Brain pericyte (primary cell): ENCODE data around the gene FRAS1.

Experiments used
- DNase-seq: peaks from one replicate; pipeline ENCODE4 v3.0.0-alpha.2; 2012; ENCODE audit warnings: low read depth, low spot score

Gene FRAS1

GRCh38 chr4:78509043-78509442, 451.9 kb downstream of the FRAS1 start:
- no peak for DNase-seq

GRCh38 chr4:78510108-78510507, 453.0 kb downstream of the FRAS1 start:
- DNase-seq: no peak

- DNase-seq: no peak
These were observed 453.6 kb downstream of the FRAS1 start for GRCh38 chr4:78510681-78511080.

GRCh38 chr4:78512357-78512920, 455.3 kb downstream of the FRAS1 start:
- DNase-seq: no peak

GRCh38 chr4:78513411-78513975, 456.4 kb downstream of the FRAS1 start:
- no peak for DNase-seq

- no peak for DNase-seq
These were observed 460.0 kb downstream of the FRAS1 start for GRCh38 chr4:78517050-78517652.

- no peak for DNase-seq
These were observed 461.4 kb downstream of the FRAS1 start for GRCh38 chr4:78518561-78518960.

GRCh38 chr4:78519962-78520361, 462.8 kb downstream of the FRAS1 start:
- no peak for DNase-seq

GRCh38 chr4:78520808-78521226, 463.7 kb downstream of the FRAS1 start:
- DNase-seq: peak; percentile 27

- DNase-seq: no peak
These were observed 466.9 kb downstream of the FRAS1 start for GRCh38 chr4:78524009-78524408.

- no peak for DNase-seq
These were observed 468.4 kb downstream of the FRAS1 start for GRCh38 chr4:78525559-78525958.

- no peak for DNase-seq
These were observed 470.0 kb downstream of the FRAS1 start for GRCh38 chr4:78527103-78527502.

- no peak for DNase-seq
These were observed 470.4 kb downstream of the FRAS1 start for GRCh38 chr4:78527555-78527954.

GRCh38 chr4:78528327-78528726, 471.2 kb downstream of the FRAS1 start:
- no peak for DNase-seq

GRCh38 chr4:78529569-78530209, 472.6 kb downstream of the FRAS1 start:
- no peak for DNase-seq

- DNase-seq: no peak
These were observed 474.9 kb downstream of the FRAS1 start for GRCh38 chr4:78532046-78532445.

- no peak for DNase-seq
These were observed 476.7 kb downstream of the FRAS1 start for GRCh38 chr4:78533854-78534253.

GRCh38 chr4:78534286-78534955, 477.3 kb downstream of the FRAS1 start:
- no peak for DNase-seq

- no peak for DNase-seq
These were observed 485.2 kb downstream of the FRAS1 start for GRCh38 chr4:78542373-78542772.

GRCh38 chr4:78543424-78544125, 486.5 kb downstream of the FRAS1 start:
- no peak for DNase-seq

- DNase-seq: peak; percentile 25
These were observed 487.6 kb downstream of the FRAS1 start for GRCh38 chr4:78544678-78545077.
